Immature natural killer cell (primary cell): ENCODE data around the gene PRSS37. TPM values are rescaled to one million over a fixed set of nuclear protein-coding genes. Genes with fewer than 3 reads are reported as not detected.
"Not testable (repeated sequence)": the region's sequence is repeated elsewhere in the genome, so short reads cannot be mapped to it uniquely, and the experiment has no call there.

Experiments
- DNase-seq, 3 donors: peaks; one replicate each; pipeline ENCODE4 v3.0.0; 2022; ENCODE audit warnings: mixed read lengths in 1 of 3
- H3K27ac Mint-ChIP-seq, 6 donors: one replicate each; pipeline ENCODE4 v1.8.0; 2020; ENCODE audit warnings: mixed read lengths in 6 of 6, mild to moderate bottlenecking in 5 of 6, inconsistent platforms in 4 of 6, moderate library complexity in 3 of 6
- H3K27me3 Mint-ChIP-seq, 3 donors: one replicate each; pipeline ENCODE4 v1.8.0; 2020 to 2021; ENCODE audit warnings: low read depth in 3 of 3, mild to moderate bottlenecking in 3 of 3, mixed read lengths in 3 of 3, moderate library complexity in 3 of 3, inconsistent platforms in 1 of 3
- H3K36me3 Mint-ChIP-seq, 3 donors: one replicate each; pipeline ENCODE4 v1.8.0; 2020; ENCODE audit warnings: mixed read lengths in 3 of 3, inconsistent platforms in 2 of 3, mild to moderate bottlenecking in 2 of 3
- H3K4me1 Mint-ChIP-seq, 2 donors: one replicate each; pipeline ENCODE4 v1.8.0; 2020; ENCODE audit warnings: inconsistent platforms in 2 of 2, mild to moderate bottlenecking in 2 of 2, mixed read lengths in 2 of 2, moderate library complexity in 1 of 2
- H3K4me3 Mint-ChIP-seq, 5 donors: one replicate each; pipeline ENCODE4 v1.8.0; 2020; ENCODE audit warnings: mild to moderate bottlenecking in 5 of 5, mixed read lengths in 5 of 5, inconsistent platforms in 3 of 5, moderate library complexity in 3 of 5
- H3K9me3 Mint-ChIP-seq, 6 donors: one replicate each; pipeline ENCODE4 v1.8.0; 2020; ENCODE audit warnings: mild to moderate bottlenecking in 6 of 6, mixed read lengths in 6 of 6, inconsistent platforms in 4 of 6, moderate library complexity in 3 of 6
- polyA plus RNA-seq, 3 donors: library from polyadenylated mRNA; unstranded; fragments of 300-500 nt; fragmentation: Illumina TruSeq; gene quantifications; one replicate each; pipeline ENCODE4 v1.2.3, GENCODE V29; 2021

PRSS37 gene
- polyA plus RNA-seq, 3 donors from 2014 or later = not detected

GRCh38 chr7:141842904-141843303 lies 1.6 kb upstream of the PRSS37 start:
- Mint-ChIP-seq H3K36me3 (no peaks in the 10 kb centered on the region), H3K4me3 (no peak overlapping the region), H3K27me3 (peaks cover 0 to 1% (median 0%) of the 10 kb centered on the region in 3 donors), H3K4me1 (no peaks in the 10 kb centered on the region), H3K9me3 (peaks cover 0 to 3% (median 0%) of the 10 kb centered on the region in 6 donors), H3K27ac (no peak overlapping the region)
- no peak for DNase-seq

DNA sequence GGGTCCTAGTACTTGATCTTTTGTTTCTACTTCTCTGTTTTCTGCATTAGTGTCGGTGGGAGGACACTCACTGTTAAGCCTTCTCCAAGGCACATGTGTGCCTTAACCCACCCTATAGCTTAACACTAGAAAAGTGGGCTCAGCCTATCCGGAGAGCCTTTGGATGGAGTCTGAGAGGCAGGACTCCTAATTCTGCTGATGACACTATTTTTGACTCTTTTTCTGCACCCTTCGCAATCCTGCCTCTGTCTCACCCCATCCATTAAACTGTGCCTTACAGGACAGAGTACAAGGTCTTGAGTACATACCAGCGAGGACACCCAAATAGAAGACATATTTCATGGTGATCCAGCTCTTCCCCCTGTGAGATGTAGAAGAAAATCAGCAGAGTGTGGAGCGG lies 577 bp downstream of the PRSS37 start:
- Mint-ChIP-seq H3K4me1 (no peaks in the 10 kb centered on the region), H3K36me3 (no peaks in the 10 kb centered on the region), H3K27me3 (peaks cover 0 to 3% (median 0%) of the 10 kb centered on the region in 3 donors), H3K4me3 (no peak overlapping the region), H3K9me3 (no peaks in the 10 kb centered on the region), H3K27ac (no peak overlapping the region)
- DNase-seq = no peak

- Mint-ChIP-seq H3K9me3 (no peaks in the 10 kb centered on the region), H3K4me1 (no peaks in the 10 kb centered on the region), H3K27me3 (peaks cover 0 to 3% (median 0%) of the 10 kb centered on the region in 3 donors), H3K4me3 (no peak overlapping the region), H3K36me3 (no peaks in the 10 kb centered on the region), H3K27ac (no peak overlapping the region)
- DNase-seq = no peak
These were observed 2.0 kb downstream of the PRSS37 start for GRCh38 chr7:141839256-141839655.

DNA sequence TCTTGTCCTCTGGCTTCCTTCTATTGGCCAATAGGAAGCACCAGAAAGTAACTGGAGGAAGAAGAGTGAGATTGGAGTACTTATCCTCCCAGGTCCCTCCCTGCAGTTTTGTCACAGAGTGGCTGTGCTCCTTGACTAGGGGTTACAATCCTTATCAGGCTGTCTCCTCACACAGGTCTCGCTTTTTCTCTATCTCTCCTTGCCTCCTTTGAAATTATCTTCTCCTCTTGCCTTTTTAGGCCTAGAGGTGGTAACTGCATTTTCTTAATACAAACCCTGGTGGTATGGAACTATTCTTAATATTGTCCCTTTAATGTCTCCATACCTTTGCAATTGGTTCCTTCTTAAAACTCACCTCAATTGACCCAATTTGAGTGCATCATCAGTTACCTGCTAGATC lies 2.7 kb downstream of the PRSS37 start:
- no peak for DNase-seq
- no peaks in the 10 kb centered on the region for H3K36me3 Mint-ChIP-seq
- no peaks in the 10 kb centered on the region for H3K9me3 Mint-ChIP-seq
- peaks cover 0 to 6% (median 0%) of the 10 kb centered on the region in 3 donors for H3K27me3 Mint-ChIP-seq
- no peaks in the 10 kb centered on the region for H3K4me1 Mint-ChIP-seq
- no peak overlapping the region for H3K27ac Mint-ChIP-seq
- no peak overlapping the region for H3K4me3 Mint-ChIP-seq

DNA sequence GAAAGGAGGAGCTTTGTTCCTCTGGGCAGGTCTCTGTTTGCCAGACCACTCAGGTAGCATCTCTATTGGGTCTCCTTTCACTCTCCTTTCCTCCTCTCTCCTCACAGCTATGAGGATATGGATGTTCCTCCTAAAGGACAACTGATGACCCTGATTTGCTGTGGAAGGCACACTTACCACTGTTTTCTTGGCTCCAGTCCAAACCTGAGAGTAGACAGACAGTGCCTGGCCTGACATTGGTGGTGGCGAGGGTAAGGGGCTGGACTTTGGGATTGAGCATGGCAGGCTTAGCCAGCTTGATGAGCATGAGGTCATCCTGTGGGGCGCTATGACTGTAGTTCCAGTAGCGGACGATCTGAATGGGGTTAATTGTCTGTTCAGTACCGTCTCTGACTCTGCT lies 3.6 kb downstream of the PRSS37 start:
- Mint-ChIP-seq H3K27me3 (peaks cover 0 to 6% (median 0%) of the 10 kb centered on the region in 3 donors), H3K36me3 (no peaks in the 10 kb centered on the region), H3K9me3 (peaks cover 0 to 2% (median 0%) of the 10 kb centered on the region in 6 donors), H3K27ac (no peak overlapping the region), H3K4me3 (no peak overlapping the region), H3K4me1 (no peaks in the 10 kb centered on the region)
- no peak for DNase-seq

DNA sequence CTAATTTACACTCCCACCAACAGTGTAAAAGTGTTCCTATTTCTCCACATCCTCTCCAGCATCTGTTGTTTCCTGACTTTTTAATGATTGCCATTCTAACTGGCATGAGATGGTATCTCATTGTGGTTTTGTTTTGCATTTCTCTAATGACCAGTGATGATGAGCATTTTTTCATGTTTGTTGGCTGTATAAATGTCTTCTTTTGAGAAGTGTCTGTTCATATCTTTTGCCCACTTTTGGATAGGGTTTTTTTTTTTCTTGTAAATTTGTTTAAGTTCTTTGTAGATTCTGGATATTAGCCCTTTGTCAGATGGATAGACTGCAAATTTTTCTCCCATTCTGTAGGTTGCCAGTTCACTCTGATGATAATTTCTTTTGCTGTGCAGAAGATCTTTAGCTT lies 18.9 kb downstream of the PRSS37 start:
- not testable (repeated sequence) for H3K4me1 Mint-ChIP-seq, H3K4me3 Mint-ChIP-seq, H3K27ac Mint-ChIP-seq, DNase-seq, H3K27me3 Mint-ChIP-seq
- peaks cover 26 to 65% (median 52%) of the 10 kb centered on the region in 6 donors for H3K9me3 Mint-ChIP-seq
- peaks cover 15 to 37% (median 24%) of the 10 kb centered on the region in 3 donors for H3K36me3 Mint-ChIP-seq

GRCh38 chr7:141820067-141820466 lies 21.2 kb downstream of the PRSS37 start:
- Mint-ChIP-seq H3K36me3 (peaks cover 15 to 39% (median 24%) of the 10 kb centered on the region in 3 donors), H3K27ac (no peak overlapping the region), H3K27me3 (no peaks in the 10 kb centered on the region), H3K9me3 (peaks cover 28 to 64% (median 51%) of the 10 kb centered on the region in 6 donors), H3K4me3 (no peak overlapping the region), H3K4me1 (no peaks in the 10 kb centered on the region)
- DNase-seq = no peak

GRCh38 chr7:141792526-141792925 lies 48.8 kb downstream of the PRSS37 start:
- H3K4me3 Mint-ChIP-seq = no peak overlapping the region
- DNase-seq = no peak
- H3K4me1 Mint-ChIP-seq = peaks cover 0 to 9% of the 10 kb centered on the region in 2 donors
- H3K27me3 Mint-ChIP-seq = no peaks in the 10 kb centered on the region
- H3K27ac Mint-ChIP-seq = no peak overlapping the region
- H3K9me3 Mint-ChIP-seq = no peaks in the 10 kb centered on the region
- H3K36me3 Mint-ChIP-seq = peaks cover 9 to 13% (median 12%) of the 10 kb centered on the region in 3 donors

DNA sequence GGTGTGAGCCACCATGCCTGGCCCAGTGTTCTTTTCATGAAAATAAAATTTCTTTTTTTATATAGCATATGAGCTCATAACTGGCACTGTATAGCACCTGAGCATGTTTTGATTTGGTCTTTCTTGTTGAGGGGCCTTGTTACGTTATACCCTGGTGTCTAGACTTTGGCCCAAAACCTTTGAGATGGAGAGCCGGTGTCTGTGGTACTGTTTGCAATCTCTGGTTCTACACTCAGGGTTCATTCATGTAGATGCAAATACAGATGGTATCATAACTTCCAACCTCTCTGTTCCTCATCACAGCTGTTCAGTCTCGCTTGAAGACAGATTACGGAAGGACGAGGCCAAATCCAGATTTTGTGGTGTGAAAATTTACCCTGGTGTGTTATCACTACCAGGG lies 51.4 kb downstream of the PRSS37 start, which contains the start of gene TAS2R5:
Gene TAS2R5 (plus strand): TSS at position 301 of the 400 bp plus-strand sequence. CDS start 145 bp downstream, outside the sequence.
- Mint-ChIP-seq H3K9me3 (no peaks in the 10 kb centered on the region), H3K4me1 (peaks cover 0 to 9% of the 10 kb centered on the region in 2 donors), H3K27ac (peak within 1 kb of the TSS in 1 of 6 donors; percentile 23), H3K36me3 (peaks cover 8 to 13% (median 9%) of the 10 kb centered on the region in 3 donors), H3K4me3 (no peak within 1 kb of the TSS), H3K27me3 (no peaks in the 10 kb centered on the region)
- DNase-seq = no peak

DNA sequence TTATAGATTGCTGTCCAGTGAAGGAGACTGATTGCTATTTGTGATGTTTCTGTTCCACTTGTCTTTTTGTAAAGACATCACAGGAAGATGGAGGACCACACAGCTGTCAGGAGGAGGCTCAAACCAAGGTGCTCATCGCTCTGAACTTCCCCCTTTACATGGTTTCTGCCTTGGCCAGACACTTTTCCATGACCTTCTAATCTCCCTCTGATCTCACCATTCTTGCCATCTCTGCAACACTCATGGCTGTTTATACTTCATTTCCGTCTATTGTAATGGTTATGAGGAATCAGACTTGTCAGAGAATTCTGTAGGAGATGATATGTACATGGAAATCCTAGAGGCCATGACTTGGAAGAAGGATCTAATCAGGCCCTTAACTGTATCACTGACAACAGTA lies 53.0 kb downstream of the PRSS37 start:
- Mint-ChIP-seq H3K4me3 (no peak overlapping the region), H3K9me3 (no peaks in the 10 kb centered on the region), H3K36me3 (peaks cover 0 to 10% (median 9%) of the 10 kb centered on the region in 3 donors), H3K27ac (no peak overlapping the region), H3K4me1 (peaks cover 0 to 9% of the 10 kb centered on the region in 2 donors), H3K27me3 (no peaks in the 10 kb centered on the region)
- DNase-seq = no peak

Other genes with a start within 250 kb of the PRSS37 start
- gene DENND11, start 139.3 kb downstream of the PRSS37 start, polyA plus RNA-seq = 10 to 100 TPM in 1 of 3 donors, 1 to 10 TPM in 2; 2.2 to 13.0 (median 9.6) TPM
- not detected for gene WEE2, start 133.1 kb downstream of the PRSS37 start, polyA plus RNA-seq
- 100 to 1,000 TPM; 268 to 349 (median 271) TPM for gene SSBP1, start 103.1 kb downstream of the PRSS37 start, polyA plus RNA-seq
- not detected for gene TAS2R3, start 77.4 kb downstream of the PRSS37 start, polyA plus RNA-seq
- not detected for gene TAS2R4, start 64.8 kb downstream of the PRSS37 start, polyA plus RNA-seq
- gene TAS2R5, start 51.3 kb downstream of the PRSS37 start, polyA plus RNA-seq = not detected
- gene OR9A4, start 74.9 kb upstream of the PRSS37 start, polyA plus RNA-seq = not detected
- not detected for gene CLEC5A, start 105.5 kb upstream of the PRSS37 start, polyA plus RNA-seq
- gene TAS2R38, start 132.3 kb upstream of the PRSS37 start, polyA plus RNA-seq = not detected
- gene MGAM, start 154.4 kb upstream of the PRSS37 start, polyA plus RNA-seq = 1 to 10 TPM; 2.4 to 6.7 (median 5.6) TPM